DND-41 (cell line): ENCODE results near the gene KRI1.
"Not testable (repeated sequence)": the region's sequence is repeated elsewhere in the genome, so short reads cannot be mapped to it uniquely, and the experiment has no call there.

Experiments
- EZH2 ChIP-seq: IDR thresholded peaks from 3 replicates; pipeline ENCODE4 v1.6.1; 2012; ENCODE audit warnings: borderline replicate concordance, low read depth, mild to moderate bottlenecking, moderate library complexity, low read length, inconsistent platforms; ENCODE audit not compliant: severe bottlenecking
- TF ChIP-seq, protein P1 (sequence below): IDR thresholded peaks from 2 replicates; pipeline ENCODE4 v1.5.1; 2012; ENCODE audit warnings: borderline replicate concordance, low read length, moderate library complexity, mild to moderate bottlenecking; ENCODE audit not compliant: poor library complexity, severe bottlenecking; ENCODE audit errors: extremely low read depth

DNA sequence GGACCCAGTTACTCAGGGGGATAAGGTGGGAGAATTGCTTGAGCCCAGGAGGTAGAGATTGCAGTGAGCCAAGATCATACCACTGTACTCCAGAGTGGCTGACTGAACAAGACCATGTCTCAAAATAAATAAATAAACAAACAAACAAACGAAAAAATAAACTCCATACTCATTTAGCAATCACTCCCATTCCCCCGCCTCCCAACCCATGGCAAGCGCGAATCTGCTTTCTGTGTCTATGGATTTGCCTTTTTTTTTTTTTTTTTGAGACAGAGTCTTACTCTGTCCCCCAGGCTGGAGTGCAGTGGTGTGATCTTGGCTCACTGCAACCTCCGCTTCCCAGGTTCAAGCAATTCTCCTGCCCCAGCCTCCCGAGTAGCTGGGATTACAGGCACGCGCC lies 38.9 kb downstream of the KRI1 start:
- TF ChIP-seq, protein P1, sequence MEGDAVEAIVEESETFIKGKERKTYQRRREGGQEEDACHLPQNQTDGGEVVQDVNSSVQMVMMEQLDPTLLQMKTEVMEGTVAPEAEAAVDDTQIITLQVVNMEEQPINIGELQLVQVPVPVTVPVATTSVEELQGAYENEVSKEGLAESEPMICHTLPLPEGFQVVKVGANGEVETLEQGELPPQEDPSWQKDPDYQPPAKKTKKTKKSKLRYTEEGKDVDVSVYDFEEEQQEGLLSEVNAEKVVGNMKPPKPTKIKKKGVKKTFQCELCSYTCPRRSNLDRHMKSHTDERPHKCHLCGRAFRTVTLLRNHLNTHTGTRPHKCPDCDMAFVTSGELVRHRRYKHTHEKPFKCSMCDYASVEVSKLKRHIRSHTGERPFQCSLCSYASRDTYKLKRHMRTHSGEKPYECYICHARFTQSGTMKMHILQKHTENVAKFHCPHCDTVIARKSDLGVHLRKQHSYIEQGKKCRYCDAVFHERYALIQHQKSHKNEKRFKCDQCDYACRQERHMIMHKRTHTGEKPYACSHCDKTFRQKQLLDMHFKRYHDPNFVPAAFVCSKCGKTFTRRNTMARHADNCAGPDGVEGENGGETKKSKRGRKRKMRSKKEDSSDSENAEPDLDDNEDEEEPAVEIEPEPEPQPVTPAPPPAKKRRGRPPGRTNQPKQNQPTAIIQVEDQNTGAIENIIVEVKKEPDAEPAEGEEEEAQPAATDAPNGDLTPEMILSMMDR: not testable (repeated sequence)
- not testable (repeated sequence) for TF ChIP-seq EZH2
